Adrenal gland (tissue), 12 donors: ENCODE data around the gene CCT6A. TPM values are rescaled to one million over a fixed set of nuclear protein-coding genes. Genes with fewer than 3 reads are reported as not detected.
"Not testable (repeated sequence)": the region's sequence is repeated elsewhere in the genome, so short reads cannot be mapped to it uniquely, and the experiment has no call there.

Experiments used
- DNase-seq, 7 donors: peaks; one replicate each; pipeline ENCODE4 v3.0.0-alpha.2; 2019 to 2020
- H3K27ac ChIP-seq, 5 donors: fragments of 200-600 bp; sonication (generic) in 4 of 5; 1 replicate in 3 of 5; 2 replicates in 2 of 5; pipeline versions ENCODE4 v1.5.1 to v1.8.0; 2016 to 2020; ENCODE audit warnings: mild to moderate bottlenecking in 1 of 5
- H3K27me3 ChIP-seq: fragments of 200-600 bp; 2 replicates; pipeline ENCODE4 v1.8.0; 2021
- H3K36me3 ChIP-seq, 2 donors: fragments of 200-600 bp; replicated peaks in 1 of 2; 1 replicate in 1 of 2; 2 replicates in 1 of 2; pipeline versions ENCODE4 v1.5.1 to v1.8.0; 2018 to 2022
- H3K4me1 ChIP-seq, 2 donors: fragments of 200-600 bp; replicated peaks in 1 of 2; 1 replicate in 1 of 2; 2 replicates in 1 of 2; pipeline versions ENCODE4 v1.5.1 to v1.8.0; 2018 to 2021
- H3K4me3 ChIP-seq, 4 donors: fragments of 200-600 bp; sonication (generic) in 3 of 4; one replicate each; pipeline ENCODE4 v1.5.1; 2016 to 2018
- H3K9me3 ChIP-seq, 3 donors: fragments of 200-600 bp; sonication (generic) in 1 of 3; replicated peaks in 1 of 3; 1 replicate in 2 of 3; 2 replicates in 1 of 3; pipeline versions ENCODE4 v1.5.1 to v1.8.0; 2016 to 2021
- POLR2A ChIP-seq, 2 donors: fragments of 450-650 bp; IDR thresholded peaks; one replicate each; pipeline ENCODE4 v1.6.1; 2017; ENCODE audit warnings: antibody characterized with exemption in 2 of 2, mild to moderate bottlenecking in 2 of 2, moderate library complexity in 1 of 2
- WGBS, 4 donors: extraction: QIAGEN DNeasy Blood & Tissue Kit in 2 of 4; methylation state at CpG; one replicate each; pipeline versions ENCODE4 v1.1.5 to v1.1.7; 2013 to 2017; 5-methylcytosine and 5-hydroxymethylcytosine counted together
- intact Hi-C, 2 donors: fragments of 100-400 bp; cut with DNase I; formaldehyde crosslinking; loops; one replicate each; pipeline versions ENCODE4 v1.14.1 to v1.15.0; 2022 to 2023
- polyA plus RNA-seq, 3 donors: library from polyadenylated mRNA; stranded (reverse); fragments of 200-250 nt in 2 of 3; fragments of 350-450 nt in 1 of 3; fragmentation: Illumina TruSeq in 1 of 3; extraction: RNeasy Lipid Tissue Mini Kit (QIAGEN cat#74804) in 1 of 3; gene quantifications; one replicate each; pipeline ENCODE4 v1.2.3, GENCODE V29; 2013 to 2014
- total RNA-seq, 9 donors: library from RNA; depleted of rRNA in 4 of 9; stranded (reverse); fragments of >200 nt in 4 of 9; fragments of 120-200 nt in 1 of 9; fragmentation: NEBNext Ultra II Directional in 1 of 9; extraction: Animal tissue kit (Norgen Biotek cat#: 25700) in 1 of 9; gene quantifications; one replicate each; pipeline versions ENCODE4 v1.1.0 to v1.2.4, GENCODE V29; 2013 to 2023
- TF ChIP-seq, protein P1 (sequence below), 6 experiments: fragments of 450-650 bp in 4 of 6; fragments of 200-600 bp in 2 of 6; sonication (generic) in 1 of 6; IDR thresholded peaks; 1 replicate in 5 of 6; 2 replicates in 1 of 6; pipeline versions ENCODE4 v1.5.1 to v1.8.0; 2016 to 2021; ENCODE audit warnings: antibody characterized with exemption in 6 of 6, mild to moderate bottlenecking in 2 of 6, moderate library complexity in 1 of 6
- donor health status: healthy with polysubstance abuse.
- donor health status: Bipolar disorder and iron deficiency.
- donor health status: DM: yes; HTN: yes; CAD: no.
- donor health status: DM: no; HTN: no; CAD: no.
- donor health status: DM: no; HTN: no; CAD: no.
- donor health status: DM: yes; HTN: yes; CAD: no.

CCT6A gene
- total and polyA plus RNA-seq, 12 donors, result 51.6 to 240 (median 96.0) TPM

DNA sequence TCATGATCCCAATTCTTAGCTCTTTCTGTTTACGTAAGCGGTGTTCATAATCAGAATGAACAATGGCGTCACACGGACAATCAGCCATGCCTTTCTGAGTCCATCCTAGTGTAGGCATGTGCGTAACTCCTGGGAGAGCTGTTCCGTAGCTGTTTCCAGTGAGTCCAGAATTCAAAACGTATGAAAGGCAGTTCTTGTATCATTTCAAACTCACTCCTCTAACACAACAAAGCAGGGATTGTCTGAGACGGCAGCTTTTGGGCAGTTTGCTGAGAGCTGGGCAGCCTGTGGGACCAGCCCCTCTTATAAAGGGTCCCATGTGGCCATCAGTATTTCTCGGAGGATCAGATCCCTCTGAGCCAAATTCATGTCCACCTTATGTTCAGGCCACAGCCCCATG is 43.7 kb upstream of the CCT6A start:
- TF ChIP-seq, protein P1, sequence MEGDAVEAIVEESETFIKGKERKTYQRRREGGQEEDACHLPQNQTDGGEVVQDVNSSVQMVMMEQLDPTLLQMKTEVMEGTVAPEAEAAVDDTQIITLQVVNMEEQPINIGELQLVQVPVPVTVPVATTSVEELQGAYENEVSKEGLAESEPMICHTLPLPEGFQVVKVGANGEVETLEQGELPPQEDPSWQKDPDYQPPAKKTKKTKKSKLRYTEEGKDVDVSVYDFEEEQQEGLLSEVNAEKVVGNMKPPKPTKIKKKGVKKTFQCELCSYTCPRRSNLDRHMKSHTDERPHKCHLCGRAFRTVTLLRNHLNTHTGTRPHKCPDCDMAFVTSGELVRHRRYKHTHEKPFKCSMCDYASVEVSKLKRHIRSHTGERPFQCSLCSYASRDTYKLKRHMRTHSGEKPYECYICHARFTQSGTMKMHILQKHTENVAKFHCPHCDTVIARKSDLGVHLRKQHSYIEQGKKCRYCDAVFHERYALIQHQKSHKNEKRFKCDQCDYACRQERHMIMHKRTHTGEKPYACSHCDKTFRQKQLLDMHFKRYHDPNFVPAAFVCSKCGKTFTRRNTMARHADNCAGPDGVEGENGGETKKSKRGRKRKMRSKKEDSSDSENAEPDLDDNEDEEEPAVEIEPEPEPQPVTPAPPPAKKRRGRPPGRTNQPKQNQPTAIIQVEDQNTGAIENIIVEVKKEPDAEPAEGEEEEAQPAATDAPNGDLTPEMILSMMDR (IDR thresholded peaks at IDR 0.05), result no peak
- DNase-seq, result no peak
- 86 to 94% (median 91%) methylated on average over 9 of the region's 9 CpGs for WGBS, 4 donors
- intact Hi-C loops, result no loop called here
- H3K27me3 ChIP-seq, result no peaks in the 10 kb centered on the region
- H3K36me3 ChIP-seq, result no peaks in the 10 kb centered on the region
- H3K4me1 ChIP-seq, result no peaks in the 10 kb centered on the region
- H3K27ac ChIP-seq, result no peak overlapping the region
- H3K4me3 ChIP-seq, result no peak overlapping the region
- H3K9me3 ChIP-seq, result no peaks in the 10 kb centered on the region

DNA sequence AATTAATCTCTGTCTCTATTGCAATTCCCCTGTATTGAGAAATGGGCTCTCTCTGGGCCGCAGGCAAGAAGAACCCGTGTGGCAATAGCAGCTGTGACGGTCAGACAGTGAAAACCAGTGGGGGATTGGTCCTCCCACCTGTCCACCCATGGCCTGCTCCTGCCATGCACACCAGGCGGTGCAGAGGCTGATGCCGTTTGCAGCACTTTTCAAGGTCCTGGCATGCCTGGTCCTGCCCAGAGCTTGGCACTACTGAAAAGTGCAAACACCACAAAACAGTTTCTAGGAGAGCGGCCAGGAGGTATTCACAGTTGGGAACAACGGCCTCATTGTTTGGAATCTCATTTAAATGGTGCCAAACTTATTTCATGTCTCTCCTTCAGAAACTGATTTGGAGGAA is 41.9 kb upstream of the CCT6A start:
- DNase-seq, result peak in 6 of 7 donors; percentile 13 to 57 (median 46)
- intact Hi-C loops, result no loop called here
- no peak overlapping the region for H3K27ac ChIP-seq
- WGBS, 4 donors, result 57 to 86% (median 74%) methylated on average over 5 to 7 of the region's 7 CpGs
- no peak overlapping the region for H3K4me3 ChIP-seq
- H3K4me1 ChIP-seq, result no peaks in the 10 kb centered on the region
- TF ChIP-seq, protein P1 (IDR thresholded peaks at IDR 0.05), result no peak
- TF ChIP-seq POLR2A (IDR thresholded peaks at IDR 0.05), result no peak
- no peaks in the 10 kb centered on the region for H3K9me3 ChIP-seq
- H3K36me3 ChIP-seq, result peaks cover 0 to 3% of the 10 kb centered on the region in 2 donors
- no peaks in the 10 kb centered on the region for H3K27me3 ChIP-seq

DNA sequence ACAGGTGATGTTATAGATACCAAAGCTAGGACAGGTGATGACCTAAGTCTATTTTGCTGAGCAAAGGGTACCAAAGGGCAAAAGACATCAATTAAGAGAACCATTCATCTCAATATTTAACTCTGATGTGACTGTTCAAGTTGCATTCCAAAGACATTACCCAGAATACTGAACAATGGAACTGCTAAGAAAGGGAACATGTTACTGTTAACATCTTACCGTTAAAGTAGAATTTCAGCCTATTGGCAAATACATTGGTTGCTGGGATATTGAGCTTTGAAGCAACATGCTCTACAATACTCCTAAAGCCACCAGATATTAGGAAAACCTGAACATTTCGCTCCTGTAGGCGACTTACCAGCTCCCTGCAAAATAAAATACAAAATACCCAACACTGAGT is 34.5 kb upstream of the CCT6A start:
- H3K27ac ChIP-seq, H3K27me3 ChIP-seq, DNase-seq, H3K4me3 ChIP-seq, intact Hi-C loops, H3K4me1 ChIP-seq, H3K9me3 ChIP-seq: not testable (repeated sequence)
- H3K36me3 ChIP-seq, result peaks cover 0 to 16% of the 10 kb centered on the region in 2 donors
- WGBS, 4 donors, result 92 to 96% (median 94%) methylated on average over 3 of the region's 3 CpGs

DNA sequence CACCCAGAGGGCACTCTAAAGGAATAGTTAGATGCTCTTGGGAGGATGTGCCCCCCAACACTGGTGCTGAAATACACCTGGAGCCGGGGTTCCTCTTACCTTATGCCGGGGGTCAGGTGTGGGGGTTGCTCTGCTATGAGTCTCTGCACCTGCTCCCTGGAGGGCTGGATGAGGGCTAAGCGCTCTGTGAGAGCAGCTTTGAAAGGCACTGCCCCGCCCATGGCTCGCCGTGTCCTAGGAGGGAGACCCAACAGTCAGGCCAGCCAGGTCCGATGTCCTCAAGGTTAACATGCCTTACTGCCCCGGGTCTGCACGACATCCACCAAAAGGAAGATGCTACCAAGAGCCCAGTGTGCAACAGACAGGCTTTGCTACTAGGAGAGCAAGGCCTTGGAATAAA is 32.1 kb upstream of the CCT6A start:
- DNase-seq, result no peak
- no peak for TF ChIP-seq POLR2A (IDR thresholded peaks at IDR 0.05)
- TF ChIP-seq, protein P1 (IDR thresholded peaks at IDR 0.05), result no peak
- Histone ChIP-seq H3K4me3 (no peak overlapping the region), H3K36me3 (peaks cover 0 to 21% of the 10 kb centered on the region in 2 donors), H3K27ac (no peak overlapping the region), H3K4me1 (no peaks in the 10 kb centered on the region), H3K27me3 (no peaks in the 10 kb centered on the region), H3K9me3 (no peaks in the 10 kb centered on the region)
- WGBS, 4 donors, result 63 to 78% (median 67%) methylated on average over 6 to 9 of the region's 9 CpGs
- intact Hi-C loops, result no loop called here

DNA sequence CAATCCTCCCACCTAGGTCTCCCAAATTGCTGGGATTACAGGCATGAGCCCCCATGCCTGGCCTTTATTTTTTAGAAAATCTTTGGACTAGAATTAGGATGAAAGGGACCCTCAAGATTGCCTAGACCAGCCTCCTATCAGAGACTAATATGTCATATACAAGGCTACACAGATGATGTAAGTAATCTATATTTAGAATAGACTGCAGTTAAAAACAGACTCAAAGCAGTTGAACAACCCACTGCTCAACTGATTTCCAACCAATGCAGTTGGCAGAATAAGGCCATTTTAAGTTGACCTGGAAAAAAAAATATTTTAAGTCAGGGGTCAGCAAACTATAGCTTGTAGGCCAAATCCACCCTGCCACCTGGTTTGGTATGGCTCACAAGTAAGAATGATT is 28.1 kb upstream of the CCT6A start:
- Histone ChIP-seq H3K27ac (no peak overlapping the region), H3K36me3 (peaks cover 0 to 14% of the 10 kb centered on the region in 2 donors), H3K4me3 (no peak overlapping the region), H3K9me3 (no peaks in the 10 kb centered on the region), H3K4me1 (no peaks in the 10 kb centered on the region), H3K27me3 (no peaks in the 10 kb centered on the region)
- intact Hi-C loops, result no loop called here
- no peak for TF ChIP-seq POLR2A (IDR thresholded peaks at IDR 0.05)
- TF ChIP-seq, protein P1 (IDR thresholded peaks at IDR 0.05), result no peak
- no peak for DNase-seq
